ENCODE results near the gene STAT1. TPM values are rescaled to one million over a fixed set of nuclear protein-coding genes. Genes with fewer than 3 reads are reported as not detected.
A peak's percentile ranks its signal among the peaks of the same experiment; 100 is the strongest.

STAT1 gene
- total RNA-seq, result 10 to 100 TPM; 69.1 to 70.7 TPM
- polyA plus RNA-seq, result 10 to 100 TPM; 30.1 to 42.4 TPM
- long read RNA-seq, donor 1, full-length matches to known transcripts, result 44 of 211 reads
- long read RNA-seq, donor 1, partial matches to known transcripts, result 149 of 211 reads
- long read RNA-seq, donor 1, other reads (novel, unspliced or antisense), result 18 of 211 reads
- long read RNA-seq, donor 2, full-length matches to known transcripts, result 23 of 43 reads
- long read RNA-seq, donor 2, partial matches to known transcripts, result 14 of 43 reads
- long read RNA-seq, donor 2, other reads (novel, unspliced or antisense), result 6 of 43 reads

- Histone ChIP-seq H3K27me3 (ENCODE audit: control insufficient read depth in 1 of 2, insufficient read depth in 2 of 2, low read length in 1 of 2) (no peaks in the 10 kb centered on the region), H3K9me3 (ENCODE audit: control insufficient read depth, low read length) (no peaks in the 10 kb centered on the region), H3K36me3 (ENCODE audit: control insufficient read depth in 1 of 2, insufficient read depth in 2 of 2, low read length in 1 of 2) (no peaks in the 10 kb centered on the region), H3K4me3 (ENCODE audit: low read length in 2 of 2) (peak within 1 kb of the TSS; percentile 60 to 82), H3K4me1 (ENCODE audit: control insufficient read depth in 1 of 2, insufficient read depth in 2 of 2, low read length in 2 of 2) (no peaks in the 10 kb centered on the region), H3K27ac (ENCODE audit: low read depth in 1 of 2, low read length in 2 of 2) (peak within 1 kb of the TSS; percentile 33 to 93)
- WGBS, 2 donors, result 0% methylated on average over 68 of the region's 68 CpGs
- peak; percentile 96 to 98 for DNase-seq
- intact Hi-C loops (cut with DNase I), result loop anchor here in 1 of 2 donors (5.0 kb wide), 1 partner anchor 167 kb away; no protein-coding TSS in a partner anchor
- ATAC-seq (ENCODE audit: low FRiP score), result peak; percentile 99
Measured at GRCh38 chr2:191013932-191014652, at the start of gene STAT1. Gene STAT1 (minus strand): TSS chr2:191014171. CDS start chr2:191010003, 4,168 bp downstream.

- ATAC-seq (ENCODE audit: low FRiP score) (no peak), DNase-seq (no peak)
- WGBS, 2 donors, result 82 to 86% methylated on average over 1 of the region's 1 CpG
- intact Hi-C loops (cut with DNase I), result no loop called here
- Histone ChIP-seq H3K36me3 (ENCODE audit: control insufficient read depth in 1 of 2, insufficient read depth in 2 of 2, low read length in 1 of 2) (no peaks in the 10 kb centered on the region), H3K9me3 (ENCODE audit: control insufficient read depth, low read length) (no peaks in the 10 kb centered on the region), H3K27me3 (ENCODE audit: control insufficient read depth in 1 of 2, insufficient read depth in 2 of 2, low read length in 1 of 2) (no peaks in the 10 kb centered on the region), H3K4me1 (ENCODE audit: control insufficient read depth in 1 of 2, insufficient read depth in 2 of 2, low read length in 2 of 2) (no peaks in the 10 kb centered on the region), H3K4me3 (ENCODE audit: low read length in 2 of 2) (no peak overlapping the region), H3K27ac (ENCODE audit: low read depth in 1 of 2, low read length in 2 of 2) (no peak overlapping the region)
Measured at GRCh38 chr2:191063584-191063983, 49.6 kb upstream of the STAT1 start.

- H3K36me3 ChIP-seq (ENCODE audit: control insufficient read depth in 1 of 2, insufficient read depth in 2 of 2, low read length in 1 of 2), result no peaks in the 10 kb centered on the region
- DNase-seq (no peak), ATAC-seq (ENCODE audit: low FRiP score) (no peak)
- no peak overlapping the region for H3K4me3 ChIP-seq (ENCODE audit: low read length in 2 of 2)
- H3K27me3 ChIP-seq (ENCODE audit: control insufficient read depth in 1 of 2, insufficient read depth in 2 of 2, low read length in 1 of 2), result no peaks in the 10 kb centered on the region
- intact Hi-C loops (cut with DNase I), result no loop called here
- 92 to 93% methylated on average over 4 of the region's 4 CpGs for WGBS, 2 donors
- no peaks in the 10 kb centered on the region for H3K4me1 ChIP-seq (ENCODE audit: control insufficient read depth in 1 of 2, insufficient read depth in 2 of 2, low read length in 2 of 2)
- no peak overlapping the region for H3K27ac ChIP-seq (ENCODE audit: low read depth in 1 of 2, low read length in 2 of 2)
- no peaks in the 10 kb centered on the region for H3K9me3 ChIP-seq (ENCODE audit: control insufficient read depth, low read length)
Measured at GRCh38 chr2:191061381-191061980, 47.5 kb upstream of the STAT1 start.

- Histone ChIP-seq H3K9me3 (ENCODE audit: control insufficient read depth, low read length) (no peaks in the 10 kb centered on the region), H3K4me3 (ENCODE audit: low read length in 2 of 2) (no peak overlapping the region), H3K27me3 (ENCODE audit: control insufficient read depth in 1 of 2, insufficient read depth in 2 of 2, low read length in 1 of 2) (no peaks in the 10 kb centered on the region), H3K27ac (ENCODE audit: low read depth in 1 of 2, low read length in 2 of 2) (no peak overlapping the region), H3K36me3 (ENCODE audit: control insufficient read depth in 1 of 2, insufficient read depth in 2 of 2, low read length in 1 of 2) (no peaks in the 10 kb centered on the region), H3K4me1 (ENCODE audit: control insufficient read depth in 1 of 2, insufficient read depth in 2 of 2, low read length in 2 of 2) (no peaks in the 10 kb centered on the region)
- DNase-seq, result no peak
- intact Hi-C loops (cut with DNase I), result loop anchor here (10.0 kb wide), 2 partner anchors 445 to 455 kb away; no protein-coding TSS in a partner anchor
- WGBS, 2 donors, result 81 to 86% methylated on average over 3 of the region's 3 CpGs
- no peak for ATAC-seq (ENCODE audit: low FRiP score)
Measured at GRCh38 chr2:191059308-191059707, 45.3 kb upstream of the STAT1 start.

- intact Hi-C loops (cut with DNase I), result loop anchor here (10.0 kb wide), 2 partner anchors 449 to 459 kb away; no protein-coding TSS in a partner anchor
Measured at GRCh38 chr2:191056228-191056627, 42.3 kb upstream of the STAT1 start.

GRCh38 chr2:191053256-191053655 lies 39.3 kb upstream of the STAT1 start:
- Histone ChIP-seq H3K27me3 (ENCODE audit: control insufficient read depth in 1 of 2, insufficient read depth in 2 of 2, low read length in 1 of 2) (no peaks in the 10 kb centered on the region), H3K27ac (ENCODE audit: low read depth in 1 of 2, low read length in 2 of 2) (no peak overlapping the region), H3K36me3 (ENCODE audit: control insufficient read depth in 1 of 2, insufficient read depth in 2 of 2, low read length in 1 of 2) (no peaks in the 10 kb centered on the region), H3K4me3 (ENCODE audit: low read length in 2 of 2) (no peak overlapping the region), H3K4me1 (ENCODE audit: control insufficient read depth in 1 of 2, insufficient read depth in 2 of 2, low read length in 2 of 2) (no peaks in the 10 kb centered on the region), H3K9me3 (ENCODE audit: control insufficient read depth, low read length) (no peaks in the 10 kb centered on the region)
- DNase-seq (no peak), ATAC-seq (ENCODE audit: low FRiP score) (no peak)
- 85 to 88% methylated on average over 6 of the region's 6 CpGs for WGBS, 2 donors
- intact Hi-C loops (cut with DNase I), result loop anchor here (5.0 to 10.0 kb wide), 3 partner anchors 104 to 462 kb away; no protein-coding TSS in a partner anchor

More at GRCh38 chr2:191056228-191056627, 42.3 kb upstream of the STAT1 start:
- H3K4me3 ChIP-seq (ENCODE audit: low read length in 2 of 2), result no peak overlapping the region
- H3K4me1 ChIP-seq (ENCODE audit: control insufficient read depth in 1 of 2, insufficient read depth in 2 of 2, low read length in 2 of 2), result no peaks in the 10 kb centered on the region
- no peak for DNase-seq
- ATAC-seq (ENCODE audit: low FRiP score), result peak; percentile 33
- no peaks in the 10 kb centered on the region for H3K27me3 ChIP-seq (ENCODE audit: control insufficient read depth in 1 of 2, insufficient read depth in 2 of 2, low read length in 1 of 2)
- no peaks in the 10 kb centered on the region for H3K36me3 ChIP-seq (ENCODE audit: control insufficient read depth in 1 of 2, insufficient read depth in 2 of 2, low read length in 1 of 2)
- WGBS, 2 donors, result 85 to 88% methylated on average over 2 of the region's 2 CpGs
- H3K9me3 ChIP-seq (ENCODE audit: control insufficient read depth, low read length), result no peaks in the 10 kb centered on the region
- no peak overlapping the region for H3K27ac ChIP-seq (ENCODE audit: low read depth in 1 of 2, low read length in 2 of 2)

GRCh38 chr2:191051825-191052778 lies 38.1 kb upstream of the STAT1 start:
- intact Hi-C loops (cut with DNase I), result loop anchor here (5.0 to 10.0 kb wide), 3 partner anchors 105 to 463 kb away; no protein-coding TSS in a partner anchor
- no peaks in the 10 kb centered on the region for H3K9me3 ChIP-seq (ENCODE audit: control insufficient read depth, low read length)
- H3K27me3 ChIP-seq (ENCODE audit: control insufficient read depth in 1 of 2, insufficient read depth in 2 of 2, low read length in 1 of 2), result no peaks in the 10 kb centered on the region
- no peaks in the 10 kb centered on the region for H3K36me3 ChIP-seq (ENCODE audit: control insufficient read depth in 1 of 2, insufficient read depth in 2 of 2, low read length in 1 of 2)
- ATAC-seq (ENCODE audit: low FRiP score) (no peak), DNase-seq (no peak)
- no peak overlapping the region for H3K27ac ChIP-seq (ENCODE audit: low read depth in 1 of 2, low read length in 2 of 2)
- H3K4me1 ChIP-seq (ENCODE audit: control insufficient read depth in 1 of 2, insufficient read depth in 2 of 2, low read length in 2 of 2), result no peaks in the 10 kb centered on the region
- WGBS, 2 donors, result 31 to 32% methylated on average over 10 of the region's 10 CpGs
- no peak overlapping the region for H3K4me3 ChIP-seq (ENCODE audit: low read length in 2 of 2)

- Histone ChIP-seq H3K36me3 (ENCODE audit: control insufficient read depth in 1 of 2, insufficient read depth in 2 of 2, low read length in 1 of 2) (no peaks in the 10 kb centered on the region), H3K4me3 (ENCODE audit: low read length in 2 of 2) (no peak overlapping the region), H3K27ac (ENCODE audit: low read depth in 1 of 2, low read length in 2 of 2) (no peak overlapping the region), H3K4me1 (ENCODE audit: control insufficient read depth in 1 of 2, insufficient read depth in 2 of 2, low read length in 2 of 2) (no peaks in the 10 kb centered on the region), H3K9me3 (ENCODE audit: control insufficient read depth, low read length) (no peaks in the 10 kb centered on the region), H3K27me3 (ENCODE audit: control insufficient read depth in 1 of 2, insufficient read depth in 2 of 2, low read length in 1 of 2) (no peaks in the 10 kb centered on the region)
- intact Hi-C loops (cut with DNase I), result loop anchor here (5.0 to 10.0 kb wide), 3 partner anchors 106 to 464 kb away; no protein-coding TSS in a partner anchor
- no peak for ATAC-seq (ENCODE audit: low FRiP score)
- DNase-seq, result no peak
- 87 to 96% methylated on average over 3 of the region's 3 CpGs for WGBS, 2 donors
Measured at GRCh38 chr2:191051177-191051576, 37.2 kb upstream of the STAT1 start.
